Measurements from ENCODE around the gene TRPC4AP. TPM values are rescaled to one million over a fixed set of nuclear protein-coding genes. Genes with fewer than 3 reads are reported as not detected.

Gene TRPC4AP
- total and polyA plus RNA-seq, 10 of the 15 experiments (the other 5 are each of a cell fraction or from before 2014, with no cell fraction given): 1.1 to 61.7 (median 41.2) TPM

DNA sequence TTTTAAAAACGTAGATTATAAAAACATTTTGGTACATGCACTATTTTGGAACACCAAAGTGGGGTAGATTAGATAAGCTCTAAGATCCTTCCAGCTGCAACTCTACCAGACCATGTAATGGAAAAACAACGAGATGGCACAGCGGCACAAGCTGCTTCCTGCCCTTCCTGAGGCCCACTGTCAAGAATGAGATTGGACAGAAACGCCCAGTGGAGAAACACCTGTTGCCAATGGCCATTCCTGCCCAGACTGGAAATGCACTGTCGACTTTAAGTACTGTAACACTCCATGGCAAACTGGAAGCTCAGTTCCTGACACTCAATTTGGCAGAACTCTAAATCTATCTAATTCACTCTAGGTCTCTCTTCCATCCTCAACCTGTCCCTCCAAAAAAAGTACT lies 33.1 kb upstream of the TRPC4AP start:
- no peaks in the 10 kb centered on the region for H3K27me3 ChIP-seq (replicated peaks in 1 of 2; ENCODE audit: control insufficient read depth in 2 of 2, insufficient read depth in 2 of 2, low read length in 1 of 2)
- ATAC-seq (no peak), DNase-seq (ENCODE audit: low read depth, low spot score) (no peak), FAIRE-seq (no peak)
- H3K27ac ChIP-seq (ENCODE audit: control insufficient read depth, insufficient read depth): no peak overlapping the region
- ChIA-PET SMC1A (ENCODE audit: uncharacterized antibody, unreplicated experiment) (no interaction called here), CTCF (interaction anchor here (0.5 to 1.2 kb wide), 3 partner anchors 19 to 869 kb away, joined by 4 to 5 read pairs (median 4); no protein-coding TSS in a partner anchor), POLR2A (no interaction called here), RAD21 (ENCODE audit: unreplicated experiment) (no interaction called here)
- in situ Hi-C loops (cut with MboI) (no loop called here), intact Hi-C loops (cut with micrococcal nuclease; ENCODE audit: unreplicated experiment) (no loop called here)
- no peaks in the 10 kb centered on the region for H3K4me1 ChIP-seq (ENCODE audit: control insufficient read depth, insufficient read depth, low read length)
- H3K9ac ChIP-seq (ENCODE audit: control insufficient read depth, insufficient read depth, low read length): no peak overlapping the region
- no peak overlapping the region for H3K4me2 ChIP-seq (ENCODE audit: control insufficient read depth, insufficient read depth)
- TF ChIP-seq USF2 (IDR thresholded peaks at IDR 0.05; ENCODE audit: borderline replicate concordance, low read depth, low read length) (no peak), ETV6 (conservative IDR thresholded peaks at IDR 0.05 in 1 of 2, IDR thresholded peaks at IDR 0.05 in 1 of 2; ENCODE audit: borderline replicate concordance in 1 of 2, low read depth in 1 of 2) (no peak), NFYB (IDR thresholded peaks at IDR 0.05; ENCODE audit: insufficient read depth, low read depth, low read length) (no peak)
- TF ChIP-seq, protein P1, sequence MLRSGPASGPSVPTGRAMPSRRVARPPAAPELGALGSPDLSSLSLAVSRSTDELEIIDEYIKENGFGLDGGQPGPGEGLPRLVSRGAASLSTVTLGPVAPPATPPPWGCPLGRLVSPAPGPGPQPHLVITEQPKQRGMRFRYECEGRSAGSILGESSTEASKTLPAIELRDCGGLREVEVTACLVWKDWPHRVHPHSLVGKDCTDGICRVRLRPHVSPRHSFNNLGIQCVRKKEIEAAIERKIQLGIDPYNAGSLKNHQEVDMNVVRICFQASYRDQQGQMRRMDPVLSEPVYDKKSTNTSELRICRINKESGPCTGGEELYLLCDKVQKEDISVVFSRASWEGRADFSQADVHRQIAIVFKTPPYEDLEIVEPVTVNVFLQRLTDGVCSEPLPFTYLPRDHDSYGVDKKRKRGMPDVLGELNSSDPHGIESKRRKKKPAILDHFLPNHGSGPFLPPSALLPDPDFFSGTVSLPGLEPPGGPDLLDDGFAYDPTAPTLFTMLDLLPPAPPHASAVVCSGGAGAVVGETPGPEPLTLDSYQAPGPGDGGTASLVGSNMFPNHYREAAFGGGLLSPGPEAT (IDR thresholded peaks at IDR 0.05; ENCODE audit: low read depth): no peak
- no peak overlapping the region for H3K4me3 ChIP-seq
- no peaks in the 10 kb centered on the region for H3K9me3 ChIP-seq (replicated peaks; ENCODE audit: control insufficient read depth, insufficient read depth, low read length)
- no peaks in the 10 kb centered on the region for H3K79me2 ChIP-seq (ENCODE audit: control insufficient read depth, insufficient read depth, low read length)
- no TSS peak for BruUV-seq (replicated peaks)
- peaks cover 4 to 26% of the 10 kb centered on the region in 2 experiments; a peak in 3 of 4 replicates for H3K36me3 ChIP-seq (ENCODE audit: control insufficient read depth in 2 of 2, insufficient read depth in 2 of 2, low read length in 1 of 2)
- no peak overlapping the region for H2AFZ ChIP-seq (ENCODE audit: control insufficient read depth, low read depth, low read length)
- H4K20me1 ChIP-seq (ENCODE audit: control insufficient read depth, insufficient read depth): no peaks in the 10 kb centered on the region
- WGBS (ENCODE audit: insufficient coverage, insufficient replicate concordance, low lambda C conversion rate, missing lambda C conversion rate): 99% methylated on average over 5 of the region's 5 CpGs

Measured in GM12878 (cell line).